G401.6 (cell line): ENCODE measurements around the gene CDKN1C.

Experiments
- FAIRE-seq: peaks from 2 replicates; lab custom pipeline; 2012; peaks lifted over from hg19 to GRCh38; lab: Jason Lieb, UNC

Gene CDKN1C

GRCh38 chr11:2867722-2868505, 17.7 kb downstream of the CDKN1C start:
- no peak for FAIRE-seq

- no peak for FAIRE-seq
These were observed 18.4 kb downstream of the CDKN1C start for GRCh38 chr11:2867142-2867541.

GRCh38 chr11:2865922-2866577, 19.5 kb downstream of the CDKN1C start:
- no peak for FAIRE-seq

GRCh38 chr11:2864901-2865300, 20.7 kb downstream of the CDKN1C start:
- FAIRE-seq: no peak

GRCh38 chr11:2863276-2863618, 22.3 kb downstream of the CDKN1C start:
- FAIRE-seq: no peak

GRCh38 chr11:2862395-2863275, 22.9 kb downstream of the CDKN1C start:
- no peak for FAIRE-seq

GRCh38 chr11:2860636-2861035, 24.9 kb downstream of the CDKN1C start:
- FAIRE-seq: no peak

GRCh38 chr11:2859699-2860037, 25.9 kb downstream of the CDKN1C start:
- no peak for FAIRE-seq

GRCh38 chr11:2858995-2859698, 26.4 kb downstream of the CDKN1C start:
- no peak for FAIRE-seq

- no peak for FAIRE-seq
These were observed 27.7 kb downstream of the CDKN1C start for GRCh38 chr11:2857918-2858317.

GRCh38 chr11:2857276-2857675, 28.3 kb downstream of the CDKN1C start:
- no peak for FAIRE-seq

GRCh38 chr11:2855162-2855561, 30.4 kb downstream of the CDKN1C start:
- FAIRE-seq: no peak

GRCh38 chr11:2853997-2854560, 31.5 kb downstream of the CDKN1C start:
- no peak for FAIRE-seq

GRCh38 chr11:2853401-2853800, 32.2 kb downstream of the CDKN1C start:
- FAIRE-seq: no peak

GRCh38 chr11:2849994-2850770, 35.4 kb downstream of the CDKN1C start:
- no peak for FAIRE-seq

- no peak for FAIRE-seq
These were observed 37.1 kb downstream of the CDKN1C start for GRCh38 chr11:2848497-2848896.

- FAIRE-seq: no peak
These were observed 38.0 kb downstream of the CDKN1C start for GRCh38 chr11:2847561-2847960.

- FAIRE-seq: no peak
These were observed 39.1 kb downstream of the CDKN1C start for GRCh38 chr11:2846470-2846869.

- FAIRE-seq: no peak
These were observed 39.5 kb downstream of the CDKN1C start for GRCh38 chr11:2846056-2846455.

GRCh38 chr11:2844996-2845395, 40.6 kb downstream of the CDKN1C start:
- FAIRE-seq: no peak

GRCh38 chr11:2844116-2844842, 41.3 kb downstream of the CDKN1C start:
- FAIRE-seq: no peak
